Fibroblast of skin of left quadriceps (primary cell): Measurements from ENCODE around the gene SLC1A4.
"Not testable (repeated sequence)": the region's sequence is repeated elsewhere in the genome, so short reads cannot be mapped to it uniquely, and the experiment has no call there.

Source experiments
- DNase-seq, 2 experiments: peaks; one replicate each; pipeline ENCODE4 v3.0.0-alpha.2; 2013; ENCODE audit warnings: low read depth in 2 of 2

The SLC1A4 gene

GRCh38 chr2:64963719-64964118 is 25.5 kb upstream of the SLC1A4 start:
- DNase-seq = no peak

- DNase-seq = no peak
Observed at GRCh38 chr2:64966017-64966416, 23.2 kb upstream of the SLC1A4 start.

GRCh38 chr2:64966839-64967238 is 22.4 kb upstream of the SLC1A4 start:
- no peak for DNase-seq

- no peak for DNase-seq
Observed at GRCh38 chr2:64967601-64968000, 21.6 kb upstream of the SLC1A4 start.

- not testable (repeated sequence) for DNase-seq
Observed at GRCh38 chr2:64969086-64969485, 20.1 kb upstream of the SLC1A4 start.

DNA sequence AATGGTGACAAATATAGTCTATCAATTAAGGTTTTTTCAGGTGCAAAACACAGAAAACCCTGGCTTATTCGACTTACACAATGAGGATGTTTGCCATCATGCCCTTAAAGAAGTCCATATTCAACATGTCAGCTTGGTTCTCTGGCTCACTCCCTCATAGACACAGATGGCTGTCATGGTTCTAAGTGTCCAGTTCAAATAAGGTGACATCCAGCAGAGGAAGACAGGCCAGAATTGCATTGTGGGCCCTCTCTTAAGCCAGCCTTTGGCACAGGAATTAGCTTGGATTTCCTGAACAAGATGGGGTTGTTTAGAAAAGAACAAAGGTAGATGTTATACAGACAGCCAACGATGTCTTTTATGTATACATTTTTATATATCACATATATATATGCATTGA is 18.7 kb upstream of the SLC1A4 start:
- DNase-seq = no peak

DNA sequence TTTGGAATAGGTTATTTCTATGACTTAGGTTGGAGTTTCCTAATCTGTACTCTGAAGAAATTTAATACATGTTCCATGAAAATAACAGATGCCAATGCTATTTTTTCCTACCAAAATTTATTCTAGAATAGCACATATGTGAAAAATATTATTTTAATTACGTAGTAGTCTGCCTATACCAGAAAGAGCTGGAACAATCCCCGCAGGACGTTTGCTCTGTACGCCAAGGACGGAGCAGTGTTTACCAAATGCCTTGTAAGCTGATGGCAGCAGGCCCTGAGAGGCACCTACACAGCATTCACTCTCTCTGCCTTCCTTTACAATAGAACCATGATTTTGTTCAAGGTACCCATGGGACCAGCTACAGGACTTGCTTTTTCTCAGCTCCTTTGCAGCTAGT is 16.8 kb upstream of the SLC1A4 start:
- DNase-seq = no peak

DNA sequence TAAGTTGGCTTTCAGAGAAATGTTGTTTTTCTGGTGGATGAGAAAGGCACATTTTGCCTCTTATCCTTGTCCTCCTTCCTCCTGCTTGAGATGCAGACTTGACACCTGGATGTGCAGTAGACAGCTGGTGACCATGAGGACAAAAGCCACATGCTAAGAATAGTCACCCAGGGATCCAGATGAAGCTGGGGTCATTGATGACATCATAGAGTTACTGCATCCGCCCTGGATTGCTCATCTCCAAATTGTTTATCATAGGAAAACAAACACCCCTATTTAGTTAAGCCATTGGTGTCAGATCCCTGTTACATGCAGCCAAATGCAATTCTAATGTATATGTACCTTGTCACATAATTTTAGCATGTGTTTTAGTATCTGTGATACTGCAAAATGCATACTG is 16.3 kb upstream of the SLC1A4 start:
- DNase-seq = no peak

GRCh38 chr2:64975232-64975821 is 13.9 kb upstream of the SLC1A4 start:
- no peak for DNase-seq

GRCh38 chr2:64976276-64976675 is 12.9 kb upstream of the SLC1A4 start:
- DNase-seq = no peak

DNA sequence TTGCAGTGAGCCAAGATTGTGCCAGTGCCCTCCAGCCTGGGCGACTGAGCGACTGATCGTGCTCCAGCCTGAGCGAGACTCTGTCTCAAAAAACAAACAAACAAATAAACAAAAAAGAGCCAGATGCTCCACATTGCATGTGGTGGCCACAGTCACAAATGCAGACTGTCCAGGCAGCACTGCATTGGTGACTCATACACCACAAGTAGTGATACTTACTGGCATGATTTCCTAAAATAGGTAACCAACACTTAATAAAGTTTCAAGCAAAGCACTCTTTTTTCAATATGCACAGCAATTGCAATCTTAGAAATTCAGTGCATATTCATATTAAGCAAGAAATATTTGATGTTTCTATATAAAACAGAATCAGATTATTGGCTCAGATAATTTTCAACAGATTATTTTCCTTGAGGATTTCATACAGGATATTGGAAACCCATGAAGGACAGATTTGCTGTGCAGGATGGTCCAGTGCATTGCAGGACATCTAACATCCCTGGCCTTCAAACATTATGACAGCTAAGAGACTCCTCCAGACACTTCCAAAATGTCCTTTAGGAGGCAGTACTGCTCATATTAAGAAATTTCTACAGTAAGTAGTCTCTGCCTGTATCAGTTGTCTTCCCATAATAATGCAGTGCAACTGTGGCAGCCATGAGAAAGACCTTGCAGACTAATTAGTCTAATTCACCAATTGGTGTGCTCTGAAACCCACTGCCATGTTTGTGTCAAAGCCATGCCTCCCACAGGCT is 10.5 kb upstream of the SLC1A4 start:
- DNase-seq = no peak

GRCh38 chr2:64979744-64980143 is 9.5 kb upstream of the SLC1A4 start:
- DNase-seq = no peak

GRCh38 chr2:64980183-64980582 is 9.0 kb upstream of the SLC1A4 start:
- DNase-seq = no peak

- DNase-seq = no peak
Observed at GRCh38 chr2:64982311-64982857, 6.8 kb upstream of the SLC1A4 start.

- no peak for DNase-seq
Observed at GRCh38 chr2:64982932-64983331, 6.3 kb upstream of the SLC1A4 start.

GRCh38 chr2:64985447-64985846 is 3.8 kb upstream of the SLC1A4 start:
- no peak for DNase-seq

GRCh38 chr2:64987001-64987955 is 1.9 kb upstream of the SLC1A4 start:
- no peak for DNase-seq

- peak in 1 of 2 experiments; percentile 72 for DNase-seq
Observed at GRCh38 chr2:64987956-64988419, 1.2 kb upstream of the SLC1A4 start.

DNA sequence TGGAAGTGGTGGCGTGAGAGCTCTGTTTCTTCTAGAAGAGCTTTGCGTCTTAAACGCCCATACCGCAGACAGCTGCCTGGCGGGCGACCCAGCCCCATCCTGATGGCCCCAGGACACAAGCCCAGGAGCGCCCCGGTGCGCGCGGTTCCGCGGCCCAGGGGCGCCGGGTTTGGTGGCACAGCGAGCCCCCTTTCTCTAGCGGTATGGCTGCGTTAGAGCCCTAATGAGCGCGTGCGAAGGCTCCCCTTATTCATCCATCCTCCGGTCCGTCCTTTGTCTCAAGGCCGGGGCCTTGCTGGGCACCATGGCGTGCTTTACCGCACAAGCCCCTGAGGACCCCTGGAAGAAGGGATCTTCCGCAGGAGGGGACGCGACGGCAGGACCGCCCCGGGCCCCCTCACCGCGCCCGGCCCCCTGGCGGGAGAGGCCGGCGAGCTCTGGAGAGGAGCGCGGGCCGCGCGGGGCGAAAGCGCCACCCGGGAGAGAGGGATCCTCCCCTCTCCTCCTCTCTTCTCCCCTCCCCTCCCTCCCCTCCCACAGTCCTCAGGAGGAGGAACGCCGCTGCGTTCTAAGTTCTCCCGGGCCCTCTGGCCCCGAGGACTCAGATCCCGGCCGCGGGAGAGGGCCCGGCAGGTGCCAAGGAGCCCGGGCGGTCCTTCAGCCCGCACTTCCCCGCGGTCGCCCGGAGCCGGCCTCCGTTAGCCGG is 626 bp upstream of the SLC1A4 start:
- DNase-seq = peak; percentile 75 to 76

DNA sequence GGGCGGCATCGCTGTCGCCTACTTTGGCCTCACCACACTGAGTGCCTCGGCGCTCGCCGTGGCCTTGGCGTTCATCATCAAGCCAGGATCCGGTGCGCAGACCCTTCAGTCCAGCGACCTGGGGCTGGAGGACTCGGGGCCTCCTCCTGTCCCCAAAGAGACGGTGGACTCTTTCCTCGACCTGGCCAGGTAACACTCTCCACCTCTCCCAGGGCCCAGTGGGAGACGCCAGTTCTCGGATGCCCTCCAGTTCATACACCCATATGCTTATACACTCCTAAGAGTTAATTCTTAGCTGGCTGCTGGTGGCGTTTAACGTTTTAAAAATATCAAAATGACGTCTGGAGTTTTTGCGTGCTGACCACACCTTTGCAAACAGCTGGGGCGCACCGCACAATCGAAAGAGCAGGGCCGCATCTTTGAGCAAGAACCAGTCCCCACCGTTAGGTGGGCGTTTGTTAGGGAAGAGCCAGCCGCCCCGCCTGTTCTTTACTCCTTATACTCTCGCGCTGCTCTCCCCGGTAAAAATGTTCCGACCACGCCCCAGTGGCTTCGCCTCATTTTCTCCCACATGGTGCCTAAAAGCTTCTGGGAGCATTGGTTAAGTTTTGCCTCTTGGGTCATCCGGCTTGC is 899 bp downstream of the SLC1A4 start:
- DNase-seq = no peak

DNA sequence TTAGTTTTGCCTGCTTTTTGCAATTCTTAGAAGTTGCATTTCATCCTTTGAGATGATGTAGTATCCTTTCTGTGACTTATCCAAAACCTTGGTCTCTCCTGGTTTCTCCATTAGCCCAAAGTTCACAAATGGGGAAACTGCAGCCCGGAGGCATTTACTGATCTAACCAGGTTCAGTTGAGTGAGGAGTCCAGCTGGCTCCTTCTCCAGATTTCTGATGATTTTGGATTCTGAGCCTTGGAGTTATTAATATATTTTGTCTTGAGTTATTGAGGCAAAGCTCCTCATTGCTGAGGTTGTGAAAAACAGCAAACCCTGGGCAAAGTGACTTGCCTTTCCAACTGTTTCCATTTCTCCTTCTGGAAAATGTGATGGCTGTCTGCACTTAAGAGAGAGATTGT is 1.7 kb downstream of the SLC1A4 start:
- DNase-seq = no peak
